KMS-11 (cell line): Measurements from ENCODE around the gene BRD2.

Experiments
- H2AFZ ChIP-seq: fragments of 200-600 bp; sonication (generic); 2 replicates; pipeline ENCODE4 v1.6.1; 2016; ENCODE audit warnings: antibody characterized with exemption, mixed run types, low read depth
- H3K27ac ChIP-seq: fragments of 200-600 bp; sonication (generic); 2 replicates; pipeline ENCODE4 v1.6.1; 2016; ENCODE audit warnings: mild to moderate bottlenecking, mixed run types
- H3K27me3 ChIP-seq: fragments of 200-600 bp; sonication (generic); 2 replicates; pipeline ENCODE4 v1.6.1; 2017; ENCODE audit warnings: mild to moderate bottlenecking, low read depth, mixed run types, moderate library complexity; ENCODE audit not compliant: insufficient read depth
- H3K36me3 ChIP-seq: fragments of 200-600 bp; sonication (generic); 2 replicates; pipeline ENCODE4 v1.6.1; 2017; ENCODE audit warnings: mild to moderate bottlenecking, mixed run types; ENCODE audit not compliant: insufficient read depth
- H3K4me1 ChIP-seq: fragments of 200-600 bp; sonication (generic); 2 replicates; pipeline ENCODE4 v1.6.1; 2016; ENCODE audit warnings: mild to moderate bottlenecking, low read depth, mixed run types; ENCODE audit not compliant: poor library complexity, severe bottlenecking
- H3K4me2 ChIP-seq: fragments of 200-600 bp; sonication (generic); 2 replicates; pipeline ENCODE4 v1.7.0; 2016; ENCODE audit warnings: mild to moderate bottlenecking, mixed run types
- H3K4me3 ChIP-seq: fragments of 200-600 bp; sonication (generic); IDR thresholded peaks from 2 replicates; pipeline ENCODE4 v1.6.1; 2017; ENCODE audit warnings: low read depth, low read length, mixed read lengths; ENCODE audit not compliant: insufficient read depth
- H3K79me2 ChIP-seq: fragments of 200-600 bp; sonication (generic); 2 replicates; pipeline ENCODE4 v1.6.1; 2016; ENCODE audit warnings: low read depth, mixed run types; ENCODE audit not compliant: insufficient read depth
- H3K9ac ChIP-seq: fragments of 200-600 bp; sonication (generic); 2 replicates; pipeline ENCODE4 v1.6.1; 2016; ENCODE audit warnings: mild to moderate bottlenecking, mixed run types
- H4K20me1 ChIP-seq: fragments of 200-600 bp; sonication (generic); 2 replicates; pipeline ENCODE4 v1.6.1; 2016; ENCODE audit warnings: mild to moderate bottlenecking, mixed run types; ENCODE audit not compliant: insufficient read depth
- CTCF ChIP-seq: fragments of 200-600 bp; sonication (generic); conservative IDR thresholded peaks from 2 replicates; pipeline ENCODE4 v1.6.1; 2017; ENCODE audit warnings: low read depth, mild to moderate bottlenecking, antibody characterized with exemption, low read length, moderate library complexity, mixed read lengths

BRD2 gene

GRCh38 chr6:32943864-32944649 is 24.3 kb upstream of the BRD2 start:
- Histone ChIP-seq H3K79me2 (no peaks in the 10 kb centered on the region), H3K36me3 (no peaks in the 10 kb centered on the region), H3K9ac (peak overlapping the region; percentile 13; the same call in 1 of the 2 replicates), H2AFZ (peak overlapping the region; percentile 31; the same call in 1 of the 2 replicates), H3K4me2 (peak overlapping the region; percentile 80), H3K27me3 (no peaks in the 10 kb centered on the region), H3K4me1 (peaks cover 50% of the 10 kb centered on the region), H3K4me3 (no peak overlapping the region), H4K20me1 (no peaks in the 10 kb centered on the region), H3K27ac (peak overlapping the region; percentile 50)
- no peak for TF ChIP-seq CTCF

- Histone ChIP-seq H3K4me3 (no peak overlapping the region), H3K4me2 (peak overlapping the region; percentile 80; the same call in 1 of the 2 replicates)
Observed at GRCh38 chr6:32945108-32945760, 23.2 kb upstream of the BRD2 start.

GRCh38 chr6:32945953-32946352 is 22.4 kb upstream of the BRD2 start:
- Histone ChIP-seq H3K27me3 (no peaks in the 10 kb centered on the region), H2AFZ (no peak overlapping the region), H3K27ac (no peak overlapping the region), H3K4me1 (peaks cover 41% of the 10 kb centered on the region), H3K4me2 (no peak overlapping the region), H3K4me3 (no peak overlapping the region), H4K20me1 (no peaks in the 10 kb centered on the region), H3K79me2 (no peaks in the 10 kb centered on the region), H3K9ac (no peak overlapping the region), H3K36me3 (no peaks in the 10 kb centered on the region)
- TF ChIP-seq CTCF: no peak

More at GRCh38 chr6:32945108-32945760, 23.2 kb upstream of the BRD2 start:
- Histone ChIP-seq H3K36me3 (no peaks in the 10 kb centered on the region), H3K4me1 (peaks cover 44% of the 10 kb centered on the region), H3K9ac (no peak overlapping the region), H3K79me2 (no peaks in the 10 kb centered on the region), H2AFZ (no peak overlapping the region), H3K27ac (no peak overlapping the region), H4K20me1 (no peaks in the 10 kb centered on the region), H3K27me3 (no peaks in the 10 kb centered on the region)
- no peak for TF ChIP-seq CTCF

GRCh38 chr6:32946893-32947292 is 21.5 kb upstream of the BRD2 start:
- no peaks in the 10 kb centered on the region for H3K27me3 ChIP-seq
- no peaks in the 10 kb centered on the region for H4K20me1 ChIP-seq
- H3K4me2 ChIP-seq: no peak overlapping the region
- H2AFZ ChIP-seq: no peak overlapping the region
- H3K4me3 ChIP-seq: no peak overlapping the region
- H3K36me3 ChIP-seq: no peaks in the 10 kb centered on the region
- no peaks in the 10 kb centered on the region; the same call in 1 of the 2 replicates for H3K79me2 ChIP-seq
- H3K4me1 ChIP-seq: peaks cover 33% of the 10 kb centered on the region
- H3K27ac ChIP-seq: no peak overlapping the region
- no peak overlapping the region for H3K9ac ChIP-seq
- TF ChIP-seq CTCF: no peak
